WTC11 (cell line): ENCODE data around the gene IQCF6.

ENCODE experiments used
- CREB1 ChIP-seq: sonication (generic); formaldehyde crosslinking; IDR thresholded peaks from 2 replicates; pipeline ENCODE4 v1.8.0; 2023; ENCODE audit warnings: mild to moderate bottlenecking, missing genetic modification reagents
- CREM ChIP-seq: sonication (generic); formaldehyde crosslinking; IDR thresholded peaks from 2 replicates; pipeline ENCODE4 v1.8.1; 2022; ENCODE audit warnings: mild to moderate bottlenecking, missing genetic modification reagents, moderate library complexity
- CTCF ChIP-seq: fragments of 200-600 bp; IDR thresholded peaks from 2 replicates; pipeline ENCODE4 v1.8.0; 2022; ENCODE audit warnings: antibody characterized with exemption
- MAX ChIP-seq: sonication (generic); formaldehyde crosslinking; IDR thresholded peaks from 2 replicates; pipeline ENCODE4 v1.8.0; 2022; ENCODE audit warnings: mild to moderate bottlenecking, missing genetic modification reagents
- NR3C1 ChIP-seq: sonication (generic); formaldehyde crosslinking; conservative IDR thresholded peaks from 2 replicates; pipeline ENCODE4 v1.8.1; 2023; ENCODE audit warnings: low read depth, mild to moderate bottlenecking, missing genetic modification reagents
- SMAD4 ChIP-seq: sonication (generic); formaldehyde crosslinking; IDR thresholded peaks from 2 replicates; pipeline ENCODE4 v1.8.0; 2022; ENCODE audit warnings: mild to moderate bottlenecking, missing genetic modification reagents
- ZBTB21 ChIP-seq: sonication (generic); formaldehyde crosslinking; IDR thresholded peaks from 2 replicates; pipeline ENCODE4 v1.8.1; 2023; ENCODE audit warnings: mild to moderate bottlenecking, missing genetic modification reagents, borderline replicate concordance

GRCh38 chr3:51800750-51801125, 21.7 kb upstream of the IQCF6 start:
- no peak for TF ChIP-seq MAX (CRISPR knock-in tag)
- no peak for TF ChIP-seq CREM (CRISPR knock-in tag)
- TF ChIP-seq NR3C1: no peak
- no peak for TF ChIP-seq CREB1 (CRISPR knock-in tag)
- no peak for TF ChIP-seq ZBTB21 (CRISPR knock-in tag)
- TF ChIP-seq CTCF: no peak
- no peak for TF ChIP-seq SMAD4 (CRISPR knock-in tag)
